ENCODE measurements around the gene PIGA.

DNA sequence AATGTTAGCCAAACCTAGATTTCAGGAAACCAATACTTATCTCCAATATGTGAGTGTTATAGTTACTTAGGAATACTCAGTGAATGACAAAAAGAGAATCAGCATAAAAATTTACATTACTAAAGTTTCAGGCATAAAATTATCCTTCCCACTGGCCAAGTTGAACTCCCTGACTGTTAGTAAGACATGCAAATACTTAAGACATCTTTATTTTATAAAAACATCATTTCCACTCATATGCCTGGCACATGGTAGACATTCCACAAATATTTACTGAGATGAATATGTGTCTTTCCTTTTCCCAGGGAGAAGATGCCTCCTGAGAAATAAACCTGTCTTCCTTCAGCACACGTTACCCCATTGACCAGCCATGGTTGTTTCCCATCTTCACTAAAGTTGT lies 41.6 kb upstream of the PIGA start:
- TF ChIP-seq, protein P1, sequence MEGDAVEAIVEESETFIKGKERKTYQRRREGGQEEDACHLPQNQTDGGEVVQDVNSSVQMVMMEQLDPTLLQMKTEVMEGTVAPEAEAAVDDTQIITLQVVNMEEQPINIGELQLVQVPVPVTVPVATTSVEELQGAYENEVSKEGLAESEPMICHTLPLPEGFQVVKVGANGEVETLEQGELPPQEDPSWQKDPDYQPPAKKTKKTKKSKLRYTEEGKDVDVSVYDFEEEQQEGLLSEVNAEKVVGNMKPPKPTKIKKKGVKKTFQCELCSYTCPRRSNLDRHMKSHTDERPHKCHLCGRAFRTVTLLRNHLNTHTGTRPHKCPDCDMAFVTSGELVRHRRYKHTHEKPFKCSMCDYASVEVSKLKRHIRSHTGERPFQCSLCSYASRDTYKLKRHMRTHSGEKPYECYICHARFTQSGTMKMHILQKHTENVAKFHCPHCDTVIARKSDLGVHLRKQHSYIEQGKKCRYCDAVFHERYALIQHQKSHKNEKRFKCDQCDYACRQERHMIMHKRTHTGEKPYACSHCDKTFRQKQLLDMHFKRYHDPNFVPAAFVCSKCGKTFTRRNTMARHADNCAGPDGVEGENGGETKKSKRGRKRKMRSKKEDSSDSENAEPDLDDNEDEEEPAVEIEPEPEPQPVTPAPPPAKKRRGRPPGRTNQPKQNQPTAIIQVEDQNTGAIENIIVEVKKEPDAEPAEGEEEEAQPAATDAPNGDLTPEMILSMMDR (IDR thresholded peaks at IDR 0.05; ENCODE audit: insufficient read depth, low read length, poor library complexity, severe bottlenecking) = no peak
- TF ChIP-seq EZH2phosphoT487 (conservative IDR thresholded peaks at IDR 0.05; ENCODE audit: low read length) = no peak
